OCI-LY1 (cell line): ENCODE data around the gene CDC42EP2.

Source experiments
- H2AFZ ChIP-seq: fragments of 200-600 bp; sonication (generic), shearing (Covaris generic); 2 replicates; pipeline ENCODE4 v1.6.0; 2014; ENCODE audit warnings: antibody characterized with exemption, mild to moderate bottlenecking, low read length
- H3F3A ChIP-seq: fragments of 200-600 bp; sonication (generic), shearing (Covaris generic); 2 replicates; pipeline ENCODE4 v1.6.0; 2014; ENCODE audit warnings: mild to moderate bottlenecking, antibody characterized with exemption, low read length, moderate library complexity; ENCODE audit not compliant: insufficient read depth
- H3K27ac ChIP-seq: fragments of 200-600 bp; sonication (generic); 2 replicates; pipeline ENCODE4 v1.5.1; 2014; ENCODE audit warnings: low read length, mixed run types, mild to moderate bottlenecking, low read depth; ENCODE audit not compliant: poor library complexity, severe bottlenecking
- H3K27me3 ChIP-seq: fragments of 200-600 bp; sonication (generic); 2 replicates; pipeline ENCODE4 v1.6.0; 2014; ENCODE audit warnings: antibody characterized with exemption, mild to moderate bottlenecking, low read length, moderate library complexity; ENCODE audit not compliant: insufficient read depth
- H3K36me3 ChIP-seq: fragments of 200-600 bp; sonication (generic); 2 replicates; pipeline ENCODE4 v1.6.1; 2014; ENCODE audit warnings: mild to moderate bottlenecking, antibody characterized with exemption, low read length, moderate library complexity, mixed read lengths; ENCODE audit not compliant: insufficient read depth
- H3K4me1 ChIP-seq: fragments of 200-600 bp; sonication (generic); 2 replicates; pipeline ENCODE4 v1.5.1; 2014; ENCODE audit warnings: mild to moderate bottlenecking, low read length, moderate library complexity; ENCODE audit not compliant: insufficient read depth, severe bottlenecking
- H3K4me2 ChIP-seq: fragments of 200-600 bp; sonication (generic), shearing (Covaris generic); 2 replicates; pipeline ENCODE4 v1.6.1; 2014; ENCODE audit warnings: low read length
- H3K4me3 ChIP-seq: fragments of 200-600 bp; sonication (generic); 2 replicates; pipeline ENCODE4 v1.5.1; 2014; ENCODE audit warnings: low read length, low read depth, mild to moderate bottlenecking, mixed read lengths; ENCODE audit not compliant: poor library complexity, severe bottlenecking
- H3K79me2 ChIP-seq: fragments of 200-600 bp; shearing (Covaris generic); 2 replicates; pipeline ENCODE4 v1.6.1; 2016; ENCODE audit warnings: mixed run types, low read length, mixed read lengths; ENCODE audit not compliant: insufficient read depth
- H3K9ac ChIP-seq: fragments of 200-600 bp; sonication (generic), shearing (Covaris generic); 2 replicates; pipeline ENCODE4 v1.6.1; 2014; ENCODE audit warnings: mild to moderate bottlenecking, low read length, mixed read lengths
- H3K9me2 ChIP-seq: fragments of 200-600 bp; sonication (generic), shearing (Covaris generic); 2 replicates; pipeline ENCODE4 v1.6.1; 2014; ENCODE audit warnings: low read depth, mild to moderate bottlenecking, low read length, mixed read lengths
- H3K9me3 ChIP-seq: fragments of 200-600 bp; shearing (Covaris generic); 2 replicates; pipeline ENCODE4 v1.6.1; 2014; ENCODE audit warnings: low read length, mixed read lengths
- H4K20me1 ChIP-seq: fragments of 200-600 bp; sonication (generic), shearing (Covaris generic); 2 replicates; pipeline ENCODE4 v1.6.0; 2016; ENCODE audit warnings: mild to moderate bottlenecking, low read length; ENCODE audit not compliant: insufficient read depth
- CTCF ChIP-seq: fragments of 200-600 bp; sonication (generic), shearing (Covaris generic); IDR thresholded peaks from 2 replicates; pipeline ENCODE4 v1.5.1; 2017; ENCODE audit warnings: mild to moderate bottlenecking, antibody characterized with exemption, low read length, moderate library complexity, mixed read lengths
- EZH2 ChIP-seq: fragments of 200-600 bp; sonication (generic), shearing (Covaris generic); IDR thresholded peaks from 2 replicates; pipeline ENCODE4 v1.8.0; 2017; ENCODE audit warnings: borderline replicate concordance, mixed run types, mild to moderate bottlenecking, antibody characterized with exemption, low read length, moderate library complexity, mixed read lengths

Gene CDC42EP2

GRCh38 chr11:65304110-65304509 lies 10.6 kb upstream of the CDC42EP2 start:
- Histone ChIP-seq H3K27me3 (no peaks in the 10 kb centered on the region), H3K9ac (no peak overlapping the region), H3K27ac (no peak overlapping the region), H3K4me3 (no peak overlapping the region), H3K4me1 (no peaks in the 10 kb centered on the region), H3K79me2 (no peaks in the 10 kb centered on the region), H3F3A (no peaks in the 10 kb centered on the region), H3K36me3 (peaks cover 37% of the 10 kb centered on the region), H3K9me2 (no peaks in the 10 kb centered on the region), H2AFZ (no peak overlapping the region), H3K4me2 (no peak overlapping the region), H3K9me3 (no peaks in the 10 kb centered on the region), H4K20me1 (no peaks in the 10 kb centered on the region)
- TF ChIP-seq EZH2 (no peak), CTCF (no peak)

GRCh38 chr11:65304613-65305012 lies 10.1 kb upstream of the CDC42EP2 start:
- H3K79me2 ChIP-seq, result no peaks in the 10 kb centered on the region
- H2AFZ ChIP-seq, result no peak overlapping the region
- H3K36me3 ChIP-seq, result peaks cover 32% of the 10 kb centered on the region
- H3K9me2 ChIP-seq, result no peaks in the 10 kb centered on the region
- no peak overlapping the region for H3K9ac ChIP-seq
- H3K27me3 ChIP-seq, result no peaks in the 10 kb centered on the region
- no peaks in the 10 kb centered on the region for H3F3A ChIP-seq
- no peak overlapping the region for H3K4me2 ChIP-seq
- no peaks in the 10 kb centered on the region for H3K4me1 ChIP-seq
- H3K9me3 ChIP-seq, result no peaks in the 10 kb centered on the region
- no peak for TF ChIP-seq CTCF
- no peak for TF ChIP-seq EZH2
- no peaks in the 10 kb centered on the region for H4K20me1 ChIP-seq
- no peak overlapping the region for H3K4me3 ChIP-seq
- H3K27ac ChIP-seq, result no peak overlapping the region

- Histone ChIP-seq H3K4me2 (no peak overlapping the region), H3K79me2 (no peaks in the 10 kb centered on the region), H3K9me3 (no peaks in the 10 kb centered on the region), H3K27ac (no peak overlapping the region), H3K9ac (no peak overlapping the region), H4K20me1 (no peaks in the 10 kb centered on the region), H2AFZ (no peak overlapping the region), H3K4me3 (no peak overlapping the region), H3K36me3 (peaks cover 23% of the 10 kb centered on the region), H3K27me3 (no peaks in the 10 kb centered on the region), H3K4me1 (no peaks in the 10 kb centered on the region), H3K9me2 (no peaks in the 10 kb centered on the region), H3F3A (no peaks in the 10 kb centered on the region)
- TF ChIP-seq EZH2 (no peak), CTCF (no peak)
Observed at GRCh38 chr11:65305501-65306268, 9.0 kb upstream of the CDC42EP2 start.
